Measurements from ENCODE around the gene ZBTB33. TPM values are rescaled to one million over a fixed set of nuclear protein-coding genes. Genes with fewer than 3 reads are reported as not detected.
A peak's percentile ranks its signal among the peaks of the same experiment; 100 is the strongest.

ZBTB33 gene
- polyA plus RNA-seq, 3 donors: 4.7 to 10.6 (median 8.6) TPM

GRCh38 chrX:120291211-120291610, 40.6 kb downstream of the ZBTB33 start:
- Histone ChIP-seq H3K9ac (ENCODE audit: insufficient read depth, low read length, poor library complexity, severe bottlenecking) (no peak overlapping the region), H3K4me3 (replicated peaks in 1 of 3; ENCODE audit: low read depth in 2 of 3, low read length in 3 of 3) (no peak overlapping the region), H3K36me3 (replicated peaks in 1 of 2; ENCODE audit: control insufficient read depth in 1 of 2, insufficient read depth in 2 of 2, low read length in 2 of 2) (no peaks in the 10 kb centered on the region), H3K4me2 (replicated peaks; ENCODE audit: extremely low read depth, low read length, poor library complexity, severe bottlenecking) (no peak overlapping the region), H2AFZ (ENCODE audit: insufficient read depth, low read depth, low read length, poor library complexity, severe bottlenecking) (no peak overlapping the region), H3K9me3 (replicated peaks in 1 of 2; ENCODE audit: control insufficient read depth in 1 of 2, insufficient read depth in 1 of 2, low read length in 2 of 2) (no peaks in the 10 kb centered on the region), H4K20me1 (ENCODE audit: insufficient read depth, low read length) (no peaks in the 10 kb centered on the region), H3K79me2 (ENCODE audit: insufficient read depth, low read length) (no peaks in the 10 kb centered on the region), H3K4me1 (ENCODE audit: control insufficient read depth in 1 of 2, insufficient read depth in 2 of 2, low read length in 2 of 2) (peaks cover 23 to 27% of the 10 kb centered on the region in 2 donors), H3K27me3 (ENCODE audit: control insufficient read depth in 2 of 2, insufficient read depth in 2 of 2, low read length in 2 of 2) (no peaks in the 10 kb centered on the region), H3K27ac (ENCODE audit: low read depth in 1 of 2, low read length in 2 of 2) (no peak overlapping the region)
- WGBS (ENCODE audit: insufficient coverage): 100% methylated on average over 1 of the region's 6 CpGs
- Mint-ChIP-seq H3K9me3 (no peaks in the 10 kb centered on the region), H3K27me3 (ENCODE audit: low read depth in 3 of 3) (peaks cover 0 to 2% (median 0%) of the 10 kb centered on the region in 3 donors), H3K4me1 (peaks cover 21% of the 10 kb centered on the region), H3K4me3 (no peak overlapping the region), H3K27ac (peak overlapping the region in 1 of 7 donors; percentile 25), H3K36me3 (no peaks in the 10 kb centered on the region)
- TF ChIP-seq, protein P1, sequence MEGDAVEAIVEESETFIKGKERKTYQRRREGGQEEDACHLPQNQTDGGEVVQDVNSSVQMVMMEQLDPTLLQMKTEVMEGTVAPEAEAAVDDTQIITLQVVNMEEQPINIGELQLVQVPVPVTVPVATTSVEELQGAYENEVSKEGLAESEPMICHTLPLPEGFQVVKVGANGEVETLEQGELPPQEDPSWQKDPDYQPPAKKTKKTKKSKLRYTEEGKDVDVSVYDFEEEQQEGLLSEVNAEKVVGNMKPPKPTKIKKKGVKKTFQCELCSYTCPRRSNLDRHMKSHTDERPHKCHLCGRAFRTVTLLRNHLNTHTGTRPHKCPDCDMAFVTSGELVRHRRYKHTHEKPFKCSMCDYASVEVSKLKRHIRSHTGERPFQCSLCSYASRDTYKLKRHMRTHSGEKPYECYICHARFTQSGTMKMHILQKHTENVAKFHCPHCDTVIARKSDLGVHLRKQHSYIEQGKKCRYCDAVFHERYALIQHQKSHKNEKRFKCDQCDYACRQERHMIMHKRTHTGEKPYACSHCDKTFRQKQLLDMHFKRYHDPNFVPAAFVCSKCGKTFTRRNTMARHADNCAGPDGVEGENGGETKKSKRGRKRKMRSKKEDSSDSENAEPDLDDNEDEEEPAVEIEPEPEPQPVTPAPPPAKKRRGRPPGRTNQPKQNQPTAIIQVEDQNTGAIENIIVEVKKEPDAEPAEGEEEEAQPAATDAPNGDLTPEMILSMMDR (IDR thresholded peaks at IDR 0.05): no peak
- DNase-seq: no peak
- intact Hi-C loops (cut with micrococcal nuclease): no loop called here

DNA sequence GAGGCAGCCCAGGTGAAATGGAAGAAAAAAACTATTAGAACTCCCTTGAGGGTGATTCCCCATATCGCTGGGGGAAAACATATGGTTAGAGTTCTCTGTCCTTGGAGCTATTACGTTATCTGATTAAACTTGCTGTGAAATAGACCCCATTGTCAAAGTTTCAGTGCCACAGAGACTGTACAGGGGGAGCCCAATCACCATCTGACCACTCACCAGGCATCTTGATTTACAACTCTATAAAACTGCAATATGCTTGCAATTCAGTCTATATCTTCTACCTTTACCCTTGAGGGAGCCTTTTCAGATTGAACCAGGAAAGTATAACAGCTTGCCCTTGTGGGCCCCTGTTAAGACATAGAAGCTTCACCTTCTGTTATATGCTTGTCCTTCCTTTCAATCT, 42.4 kb downstream of the ZBTB33 start:
- H3K36me3 Mint-ChIP-seq: no peaks in the 10 kb centered on the region
- H3K27ac Mint-ChIP-seq: no peak overlapping the region
- H3K4me1 Mint-ChIP-seq: peaks cover 7% of the 10 kb centered on the region
- H3K4me3 Mint-ChIP-seq: no peak overlapping the region
- no peaks in the 10 kb centered on the region for H3K9me3 ChIP-seq (replicated peaks in 1 of 2; ENCODE audit: control insufficient read depth in 1 of 2, insufficient read depth in 1 of 2, low read length in 2 of 2)
- no peak for DNase-seq
- no peak overlapping the region for H3K4me3 ChIP-seq (replicated peaks in 1 of 3; ENCODE audit: low read depth in 2 of 3, low read length in 3 of 3)
- no peaks in the 10 kb centered on the region for H3K36me3 ChIP-seq (replicated peaks in 1 of 2; ENCODE audit: control insufficient read depth in 1 of 2, insufficient read depth in 2 of 2, low read length in 2 of 2)
- H3K9me3 Mint-ChIP-seq: no peaks in the 10 kb centered on the region
- intact Hi-C loops (cut with micrococcal nuclease): no loop called here
- H3K4me2 ChIP-seq (replicated peaks; ENCODE audit: extremely low read depth, low read length, poor library complexity, severe bottlenecking): no peak overlapping the region
- no peaks in the 10 kb centered on the region for H3K27me3 ChIP-seq (ENCODE audit: control insufficient read depth in 2 of 2, insufficient read depth in 2 of 2, low read length in 2 of 2)
- no peak overlapping the region for H2AFZ ChIP-seq (ENCODE audit: insufficient read depth, low read depth, low read length, poor library complexity, severe bottlenecking)
- peaks cover 5 to 9% of the 10 kb centered on the region in 2 donors for H3K4me1 ChIP-seq (ENCODE audit: control insufficient read depth in 1 of 2, insufficient read depth in 2 of 2, low read length in 2 of 2)
- no peaks in the 10 kb centered on the region for H3K79me2 ChIP-seq (ENCODE audit: insufficient read depth, low read length)
- no peak overlapping the region for H3K9ac ChIP-seq (ENCODE audit: insufficient read depth, low read length, poor library complexity, severe bottlenecking)
- H4K20me1 ChIP-seq (ENCODE audit: insufficient read depth, low read length): no peaks in the 10 kb centered on the region
- no CpG with 5 or more reads among the region's 2 CpGs for WGBS (ENCODE audit: insufficient coverage)
- TF ChIP-seq, protein P1 (IDR thresholded peaks at IDR 0.05): no peak
- H3K27me3 Mint-ChIP-seq (ENCODE audit: low read depth in 3 of 3): peaks cover 0 to 2% (median 0%) of the 10 kb centered on the region in 3 donors
- no peak overlapping the region for H3K27ac ChIP-seq (ENCODE audit: low read depth in 1 of 2, low read length in 2 of 2)

Measured in CD14-positive monocyte (primary cell).